Endothelial cell (in vitro differentiated cells): ENCODE measurements around the gene SERTAD3. TPM values are rescaled to one million over a fixed set of nuclear protein-coding genes. Genes with fewer than 3 reads are reported as not detected.
"Not testable (repeated sequence)": the region's sequence is repeated elsewhere in the genome, so short reads cannot be mapped to it uniquely, and the experiment has no call there.

Experiments
- DNase-seq: peaks from one replicate; pipeline ENCODE4 v3.0.0; 2021; ENCODE audit warnings: low spot score
- H3K27ac Mint-ChIP-seq: one replicate; pipeline ENCODE4 v1.8.0; 2021; ENCODE audit warnings: mixed read lengths, inconsistent platforms; ENCODE audit not compliant: unreplicated experiment
- H3K27me3 Mint-ChIP-seq: one replicate; pipeline ENCODE4 v1.8.0; 2021; ENCODE audit warnings: mild to moderate bottlenecking, moderate library complexity, mixed read lengths, inconsistent platforms; ENCODE audit not compliant: unreplicated experiment
- H3K36me3 Mint-ChIP-seq: one replicate; pipeline ENCODE4 v1.8.0; 2021; ENCODE audit warnings: mild to moderate bottlenecking, low read depth, mixed read lengths, inconsistent platforms; ENCODE audit not compliant: unreplicated experiment
- H3K4me1 Mint-ChIP-seq: one replicate; pipeline ENCODE4 v1.8.0; 2021; ENCODE audit warnings: mild to moderate bottlenecking, mixed read lengths, inconsistent platforms; ENCODE audit not compliant: unreplicated experiment
- H3K4me3 Mint-ChIP-seq: one replicate; pipeline ENCODE4 v1.8.0; 2021; ENCODE audit warnings: mild to moderate bottlenecking, mixed read lengths, inconsistent platforms; ENCODE audit not compliant: unreplicated experiment
- H3K9me3 Mint-ChIP-seq: one replicate; pipeline ENCODE4 v1.8.0; 2021; ENCODE audit warnings: mixed read lengths, inconsistent platforms; ENCODE audit not compliant: unreplicated experiment
- total RNA-seq: library from RNA; stranded (reverse); fragmentation: NEBNext Ultra II Directional; extraction: Animal tissue kit (Norgen Biotek cat#: 25700); gene quantifications from one replicate; pipeline ENCODE4 v1.2.1, GENCODE V29; 2021; ENCODE audit not compliant: unreplicated experiment
- TF ChIP-seq, protein P1 (sequence below): fragments of 200-600 bp; sonication (generic); IDR thresholded peaks from one replicate; pipeline ENCODE4 v1.5.0; 2021; ENCODE audit warnings: antibody characterized with exemption; ENCODE audit not compliant: unreplicated experiment

The SERTAD3 gene
- total RNA-seq, 1 donor from 2014 or later: 42.9 TPM

- H3K36me3 Mint-ChIP-seq: no peaks in the 10 kb centered on the region
- no peak overlapping the region for H3K27ac Mint-ChIP-seq
- peaks cover 17% of the 10 kb centered on the region for H3K4me1 Mint-ChIP-seq
- no peak overlapping the region for H3K4me3 Mint-ChIP-seq
- TF ChIP-seq, protein P1, sequence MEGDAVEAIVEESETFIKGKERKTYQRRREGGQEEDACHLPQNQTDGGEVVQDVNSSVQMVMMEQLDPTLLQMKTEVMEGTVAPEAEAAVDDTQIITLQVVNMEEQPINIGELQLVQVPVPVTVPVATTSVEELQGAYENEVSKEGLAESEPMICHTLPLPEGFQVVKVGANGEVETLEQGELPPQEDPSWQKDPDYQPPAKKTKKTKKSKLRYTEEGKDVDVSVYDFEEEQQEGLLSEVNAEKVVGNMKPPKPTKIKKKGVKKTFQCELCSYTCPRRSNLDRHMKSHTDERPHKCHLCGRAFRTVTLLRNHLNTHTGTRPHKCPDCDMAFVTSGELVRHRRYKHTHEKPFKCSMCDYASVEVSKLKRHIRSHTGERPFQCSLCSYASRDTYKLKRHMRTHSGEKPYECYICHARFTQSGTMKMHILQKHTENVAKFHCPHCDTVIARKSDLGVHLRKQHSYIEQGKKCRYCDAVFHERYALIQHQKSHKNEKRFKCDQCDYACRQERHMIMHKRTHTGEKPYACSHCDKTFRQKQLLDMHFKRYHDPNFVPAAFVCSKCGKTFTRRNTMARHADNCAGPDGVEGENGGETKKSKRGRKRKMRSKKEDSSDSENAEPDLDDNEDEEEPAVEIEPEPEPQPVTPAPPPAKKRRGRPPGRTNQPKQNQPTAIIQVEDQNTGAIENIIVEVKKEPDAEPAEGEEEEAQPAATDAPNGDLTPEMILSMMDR: no peak
- H3K9me3 Mint-ChIP-seq: no peaks in the 10 kb centered on the region
- no peak for DNase-seq
- peaks cover 9% of the 10 kb centered on the region for H3K27me3 Mint-ChIP-seq
These were observed 32.9 kb downstream of the SERTAD3 start for GRCh38 chr19:40411125-40411842.

DNA sequence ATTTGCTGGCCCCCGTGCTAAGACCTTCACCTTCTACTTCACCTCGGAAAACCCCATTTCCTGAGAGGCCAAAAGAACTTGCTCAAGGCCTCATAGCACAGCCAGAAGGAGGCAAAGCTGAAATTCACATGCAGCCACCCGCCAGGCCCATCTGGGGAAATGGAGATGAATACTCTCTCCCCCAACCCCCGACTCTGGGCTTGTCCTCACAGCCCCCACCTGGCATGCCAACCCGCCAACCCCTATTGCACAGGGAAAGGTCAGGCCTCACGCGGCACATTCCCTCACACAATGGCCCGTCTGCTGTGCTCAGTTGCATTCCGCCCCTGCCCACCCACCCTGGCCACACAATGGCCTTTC, 34.1 kb downstream of the SERTAD3 start:
- Mint-ChIP-seq H3K9me3 (no peaks in the 10 kb centered on the region), H3K4me1 (peaks cover 6% of the 10 kb centered on the region), H3K27ac (no peak overlapping the region), H3K27me3 (peaks cover 7% of the 10 kb centered on the region), H3K4me3 (no peak overlapping the region), H3K36me3 (no peaks in the 10 kb centered on the region)
- TF ChIP-seq, protein P1: no peak
- no peak for DNase-seq

DNA sequence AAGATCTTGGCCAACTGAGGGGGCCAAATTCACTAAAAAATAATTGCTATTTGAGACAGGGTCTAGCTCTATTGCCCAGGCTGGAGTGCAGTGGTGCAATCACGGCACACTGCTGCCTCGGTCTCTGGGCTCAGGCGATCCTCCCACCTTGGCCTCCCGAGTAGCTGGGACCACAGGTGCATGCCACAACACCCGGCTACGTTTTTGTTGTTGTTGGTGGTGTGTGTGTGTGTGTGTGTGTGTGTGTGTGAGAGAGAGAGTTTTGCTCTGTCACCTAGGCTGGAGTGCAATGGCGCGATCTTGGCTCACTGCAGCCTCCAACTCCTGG, 35.6 kb downstream of the SERTAD3 start:
- not testable (repeated sequence) for H3K27ac Mint-ChIP-seq, H3K27me3 Mint-ChIP-seq, H3K4me3 Mint-ChIP-seq, H3K9me3 Mint-ChIP-seq, H3K36me3 Mint-ChIP-seq, DNase-seq, H3K4me1 Mint-ChIP-seq

GRCh38 chr19:40407714-40408597, 36.2 kb downstream of the SERTAD3 start:
- Mint-ChIP-seq H3K4me3 (no peak overlapping the region), H3K4me1 (peaks cover 4% of the 10 kb centered on the region), H3K27me3 (peaks cover 2% of the 10 kb centered on the region), H3K9me3 (no peaks in the 10 kb centered on the region), H3K36me3 (no peaks in the 10 kb centered on the region), H3K27ac (no peak overlapping the region)
- TF ChIP-seq, protein P1: no peak
- DNase-seq: no peak

- DNase-seq: peak; percentile 95
- H3K9me3 Mint-ChIP-seq: no peaks in the 10 kb centered on the region
- H3K4me3 Mint-ChIP-seq: peak overlapping the region; percentile 90
- TF ChIP-seq, protein P1: no peak
- peaks cover 8% of the 10 kb centered on the region for H3K36me3 Mint-ChIP-seq
- H3K4me1 Mint-ChIP-seq: peaks cover 11% of the 10 kb centered on the region
- H3K27me3 Mint-ChIP-seq: peaks cover 8% of the 10 kb centered on the region
- H3K27ac Mint-ChIP-seq: peak overlapping the region; percentile 39
These were observed 40.7 kb downstream of the SERTAD3 start for GRCh38 chr19:40403262-40403984.
